GM21367 (cell line): Measurements from ENCODE around the gene LRRN4.
"Not testable (repeated sequence)": the region's sequence is repeated elsewhere in the genome, so short reads cannot be mapped to it uniquely, and the experiment has no call there.

Experiments
- ATAC-seq: cut with Tn5 transposase; IDR thresholded peaks from one replicate; pipeline ENCODE4 v1.9.1; 2021; ENCODE audit not compliant: unreplicated experiment

Gene LRRN4

GRCh38 chr20:6034134-6034969, 19.5 kb downstream of the LRRN4 start:
- no peak for ATAC-seq

GRCh38 chr20:6032907-6033306, 21.0 kb downstream of the LRRN4 start:
- ATAC-seq = not testable (repeated sequence)

GRCh38 chr20:6030453-6031080, 23.3 kb downstream of the LRRN4 start:
- no peak for ATAC-seq

GRCh38 chr20:6029538-6029937, 24.3 kb downstream of the LRRN4 start:
- no peak for ATAC-seq

- ATAC-seq = no peak
Observed at GRCh38 chr20:6028818-6029217, 25.0 kb downstream of the LRRN4 start.

GRCh38 chr20:6026051-6026450, 27.8 kb downstream of the LRRN4 start:
- ATAC-seq = no peak

- ATAC-seq = no peak
Observed at GRCh38 chr20:6024768-6025167, 29.1 kb downstream of the LRRN4 start.

- no peak for ATAC-seq
Observed at GRCh38 chr20:6017880-6018279, 36.0 kb downstream of the LRRN4 start.

GRCh38 chr20:6017467-6017866, 36.4 kb downstream of the LRRN4 start:
- no peak for ATAC-seq

GRCh38 chr20:6014957-6015356, 38.9 kb downstream of the LRRN4 start:
- no peak for ATAC-seq

GRCh38 chr20:6014017-6014416, 39.8 kb downstream of the LRRN4 start:
- no peak for ATAC-seq

- ATAC-seq = no peak
Observed at GRCh38 chr20:6012179-6012578, 41.7 kb downstream of the LRRN4 start.

GRCh38 chr20:6008254-6008653, 45.6 kb downstream of the LRRN4 start:
- no peak for ATAC-seq

GRCh38 chr20:6007529-6008103, 46.2 kb downstream of the LRRN4 start:
- ATAC-seq = no peak

- ATAC-seq = no peak
Observed at GRCh38 chr20:6007094-6007528, 46.7 kb downstream of the LRRN4 start.

- ATAC-seq = no peak
Observed at GRCh38 chr20:6006603-6006949, 47.3 kb downstream of the LRRN4 start.

GRCh38 chr20:6000871-6001270, 53.0 kb downstream of the LRRN4 start:
- no peak for ATAC-seq

GRCh38 chr20:5999783-6000182, 54.1 kb downstream of the LRRN4 start:
- ATAC-seq = no peak

- ATAC-seq = peak; percentile 93
Observed at GRCh38 chr20:5996765-5997164, 57.1 kb downstream of the LRRN4 start.

GRCh38 chr20:5991623-5992441, 62.0 kb downstream of the LRRN4 start:
- no peak for ATAC-seq

GRCh38 chr20:5990946-5991345, 62.9 kb downstream of the LRRN4 start:
- no peak for ATAC-seq
